H1 (cell line): ENCODE results near the gene TMC6. TPM values are rescaled to one million over a fixed set of nuclear protein-coding genes. Genes with fewer than 3 reads are reported as not detected.

Experiments used
- SP1 ChIP-seq: IDR thresholded peaks from 2 replicates; pipeline ENCODE4 v1.6.1; 2011; ENCODE audit warnings: low read depth, low read length
- TAF1 ChIP-seq: IDR thresholded peaks from 2 replicates; pipeline ENCODE4 v1.6.1; 2011; ENCODE audit warnings: mild to moderate bottlenecking, low read depth, low read length
- ZNF274 ChIP-seq: IDR thresholded peaks from 2 replicates; pipeline ENCODE4 v1.7.0; 2012; ENCODE audit warnings: low read length, borderline replicate concordance; ENCODE audit errors: extremely low read depth
- polyA plus RNA-seq, 7 experiments: library from polyadenylated mRNA; depleted of rRNA in 3 of 7; stranded (reverse) in 5 of 7; unstranded in 2 of 7; fragments of >200 nt in 5 of 7; fragments of 200-250 nt in 2 of 7; gene quantifications; 1 replicate in 5 of 7; 2 replicates in 1 of 7; 4 replicates in 1 of 7; pipeline versions ENCODE4 v1.2.1 to v1.2.3, GENCODE V29; 2011 to 2013; ENCODE audit warnings: missing spikeins in 2 of 7, mixed read lengths in 2 of 7
- total RNA-seq: library from RNA; stranded (reverse); fragmentation: NEBNext Ultra II Directional; extraction: Animal tissue kit (Norgen Biotek cat#: 25700); gene quantifications from 2 replicates; pipeline ENCODE4 v1.2.1, GENCODE V29; 2021

TMC6 gene
- total and polyA plus RNA-seq, 2 of the 8 experiments (the other 6 are each of a cell fraction or from before 2014, with no cell fraction given), result 39.4 to 77.6 TPM

DNA sequence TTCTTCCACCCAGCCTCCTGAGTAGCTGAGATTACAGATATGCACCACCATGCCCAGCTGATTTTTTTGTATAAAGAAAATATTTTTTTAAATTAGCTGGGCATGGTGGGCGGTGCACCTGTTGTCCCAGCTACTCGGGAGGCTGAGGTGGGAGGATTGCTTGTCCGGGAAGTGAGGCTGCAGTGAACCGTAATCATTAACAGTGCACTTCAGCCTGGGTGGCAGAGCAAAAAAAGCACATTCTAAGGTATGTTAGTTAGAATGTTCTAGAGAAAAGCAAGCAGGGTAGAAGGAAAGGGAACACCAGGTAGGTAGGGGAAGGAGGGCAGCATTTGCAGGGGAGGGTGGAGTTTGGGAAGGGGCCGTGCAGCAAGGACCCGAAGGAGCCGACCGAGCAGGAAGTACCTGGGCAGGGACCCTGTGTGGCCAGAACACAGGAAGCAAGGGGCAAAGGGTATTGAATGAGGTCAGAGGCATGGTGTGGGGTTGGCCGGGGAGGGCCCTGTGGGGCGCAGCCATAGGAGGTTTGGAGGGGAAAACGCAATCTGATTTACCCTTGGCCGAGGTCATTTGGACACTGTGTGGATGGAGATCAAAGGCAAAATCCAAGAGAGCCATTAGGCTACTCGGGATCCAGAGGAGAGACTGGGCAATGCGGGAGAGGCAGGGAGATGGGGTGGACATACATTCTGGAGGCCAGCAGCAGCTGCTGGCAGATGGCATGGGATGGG lies 19.9 kb upstream of the TMC6 start (continued):
- TF ChIP-seq TAF1, result no peak
- TF ChIP-seq SP1, result no peak
- no peak for TF ChIP-seq ZNF274
- TF ChIP-seq, all 59 proteins: peak for 0
